ENCODE measurements around the gene TSPAN15. TPM values are rescaled to one million over a fixed set of nuclear protein-coding genes. Genes with fewer than 3 reads are reported as not detected.

TSPAN15 gene
- total RNA-seq, 1 donor from 2014 or later = 49.8 TPM

DNA sequence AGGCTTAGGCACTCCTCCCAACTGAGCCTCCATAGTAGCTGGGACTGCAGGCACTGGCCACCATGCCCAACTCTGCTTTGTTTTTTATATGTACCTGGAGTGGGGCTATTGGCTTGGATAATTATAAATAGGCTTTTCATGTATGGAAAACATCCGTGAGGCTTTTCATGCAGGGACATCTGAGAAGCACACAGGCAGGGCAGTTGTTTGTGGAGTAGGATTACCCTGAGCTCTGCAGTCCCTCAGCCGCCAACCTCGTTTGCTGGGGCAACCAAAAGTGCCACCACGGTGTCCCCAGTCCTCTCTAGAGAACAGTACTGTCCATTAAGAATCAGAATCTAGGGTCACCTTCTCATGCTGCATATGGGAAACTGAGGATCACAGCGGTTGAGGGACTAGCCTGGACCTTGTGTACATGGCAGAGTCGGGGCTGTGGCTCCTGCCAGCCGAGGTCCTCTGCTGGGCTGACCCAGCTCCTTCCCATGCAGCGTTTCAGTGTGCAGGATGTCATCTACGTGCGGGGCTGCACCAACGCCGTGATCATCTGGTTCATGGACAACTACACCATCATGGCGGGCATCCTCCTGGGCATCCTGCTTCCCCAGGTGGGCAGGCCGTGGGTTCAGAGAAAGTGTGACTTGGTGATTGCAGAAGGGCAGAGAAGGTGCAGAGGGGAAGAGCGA lies 54.5 kb downstream of the TSPAN15 start:
- TF ChIP-seq, protein P1, sequence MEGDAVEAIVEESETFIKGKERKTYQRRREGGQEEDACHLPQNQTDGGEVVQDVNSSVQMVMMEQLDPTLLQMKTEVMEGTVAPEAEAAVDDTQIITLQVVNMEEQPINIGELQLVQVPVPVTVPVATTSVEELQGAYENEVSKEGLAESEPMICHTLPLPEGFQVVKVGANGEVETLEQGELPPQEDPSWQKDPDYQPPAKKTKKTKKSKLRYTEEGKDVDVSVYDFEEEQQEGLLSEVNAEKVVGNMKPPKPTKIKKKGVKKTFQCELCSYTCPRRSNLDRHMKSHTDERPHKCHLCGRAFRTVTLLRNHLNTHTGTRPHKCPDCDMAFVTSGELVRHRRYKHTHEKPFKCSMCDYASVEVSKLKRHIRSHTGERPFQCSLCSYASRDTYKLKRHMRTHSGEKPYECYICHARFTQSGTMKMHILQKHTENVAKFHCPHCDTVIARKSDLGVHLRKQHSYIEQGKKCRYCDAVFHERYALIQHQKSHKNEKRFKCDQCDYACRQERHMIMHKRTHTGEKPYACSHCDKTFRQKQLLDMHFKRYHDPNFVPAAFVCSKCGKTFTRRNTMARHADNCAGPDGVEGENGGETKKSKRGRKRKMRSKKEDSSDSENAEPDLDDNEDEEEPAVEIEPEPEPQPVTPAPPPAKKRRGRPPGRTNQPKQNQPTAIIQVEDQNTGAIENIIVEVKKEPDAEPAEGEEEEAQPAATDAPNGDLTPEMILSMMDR (IDR thresholded peaks at IDR 0.05; ENCODE audit: partially characterized antibody, unreplicated experiment) = no peak
- Mint-ChIP-seq H3K9me3 (ENCODE audit: unreplicated experiment) (peaks cover 10% of the 10 kb centered on the region), H3K27ac (ENCODE audit: unreplicated experiment) (no peak overlapping the region), H3K4me1 (ENCODE audit: low read depth, unreplicated experiment) (peaks cover 12% of the 10 kb centered on the region), H3K36me3 (ENCODE audit: unreplicated experiment) (peaks cover 6% of the 10 kb centered on the region), H3K27me3 (ENCODE audit: unreplicated experiment) (peaks cover 2% of the 10 kb centered on the region), H3K4me3 (ENCODE audit: unreplicated experiment) (no peak overlapping the region)
- no peak for DNase-seq

GRCh38 chr10:69506487-69506833 lies 55.2 kb downstream of the TSPAN15 start:
- DNase-seq = no peak

GRCh38 chr10:69506834-69507713 lies 55.8 kb downstream of the TSPAN15 start:
- Mint-ChIP-seq H3K27me3 (ENCODE audit: unreplicated experiment) (peaks cover 2% of the 10 kb centered on the region), H3K4me3 (ENCODE audit: unreplicated experiment) (peak overlapping the region; percentile 15), H3K4me1 (ENCODE audit: low read depth, unreplicated experiment) (peaks cover 8% of the 10 kb centered on the region), H3K9me3 (ENCODE audit: unreplicated experiment) (peaks cover 10% of the 10 kb centered on the region), H3K27ac (ENCODE audit: unreplicated experiment) (peak overlapping the region; percentile 43), H3K36me3 (ENCODE audit: unreplicated experiment) (peaks cover 6% of the 10 kb centered on the region)
- no peak for DNase-seq
- TF ChIP-seq, protein P1 (IDR thresholded peaks at IDR 0.05; ENCODE audit: partially characterized antibody, unreplicated experiment) = no peak

More at GRCh38 chr10:69506487-69506833, 55.2 kb downstream of the TSPAN15 start:
- TF ChIP-seq, protein P1 (IDR thresholded peaks at IDR 0.05; ENCODE audit: partially characterized antibody, unreplicated experiment) = no peak
- no peak overlapping the region for H3K27ac Mint-ChIP-seq (ENCODE audit: unreplicated experiment)
- peaks cover 10% of the 10 kb centered on the region for H3K9me3 Mint-ChIP-seq (ENCODE audit: unreplicated experiment)
- peaks cover 8% of the 10 kb centered on the region for H3K4me1 Mint-ChIP-seq (ENCODE audit: low read depth, unreplicated experiment)
- peaks cover 6% of the 10 kb centered on the region for H3K36me3 Mint-ChIP-seq (ENCODE audit: unreplicated experiment)
- H3K4me3 Mint-ChIP-seq (ENCODE audit: unreplicated experiment) = no peak overlapping the region
- peaks cover 2% of the 10 kb centered on the region for H3K27me3 Mint-ChIP-seq (ENCODE audit: unreplicated experiment)

GRCh38 chr10:69508738-69509340 lies 57.6 kb downstream of the TSPAN15 start:
- DNase-seq = no peak
- TF ChIP-seq, protein P1 (IDR thresholded peaks at IDR 0.05; ENCODE audit: partially characterized antibody, unreplicated experiment) = no peak
- Mint-ChIP-seq H3K9me3 (ENCODE audit: unreplicated experiment) (peaks cover 8% of the 10 kb centered on the region), H3K36me3 (ENCODE audit: unreplicated experiment) (peaks cover 6% of the 10 kb centered on the region), H3K4me1 (ENCODE audit: low read depth, unreplicated experiment) (peaks cover 8% of the 10 kb centered on the region), H3K27ac (ENCODE audit: unreplicated experiment) (no peak overlapping the region), H3K4me3 (ENCODE audit: unreplicated experiment) (no peak overlapping the region), H3K27me3 (ENCODE audit: unreplicated experiment) (peaks cover 2% of the 10 kb centered on the region)
